Raji (cell line): ENCODE results near the gene PLSCR3.
A peak's percentile ranks its signal among the peaks of the same experiment; 100 is the strongest.

ENCODE experiments used
- POLR2A ChIP-seq: IDR thresholded peaks from 2 replicates; pipeline ENCODE4 v1.6.1; 2011; ENCODE audit warnings: low read depth, low read length, control low read depth; ENCODE audit not compliant: insufficient read depth

PLSCR3 gene

DNA sequence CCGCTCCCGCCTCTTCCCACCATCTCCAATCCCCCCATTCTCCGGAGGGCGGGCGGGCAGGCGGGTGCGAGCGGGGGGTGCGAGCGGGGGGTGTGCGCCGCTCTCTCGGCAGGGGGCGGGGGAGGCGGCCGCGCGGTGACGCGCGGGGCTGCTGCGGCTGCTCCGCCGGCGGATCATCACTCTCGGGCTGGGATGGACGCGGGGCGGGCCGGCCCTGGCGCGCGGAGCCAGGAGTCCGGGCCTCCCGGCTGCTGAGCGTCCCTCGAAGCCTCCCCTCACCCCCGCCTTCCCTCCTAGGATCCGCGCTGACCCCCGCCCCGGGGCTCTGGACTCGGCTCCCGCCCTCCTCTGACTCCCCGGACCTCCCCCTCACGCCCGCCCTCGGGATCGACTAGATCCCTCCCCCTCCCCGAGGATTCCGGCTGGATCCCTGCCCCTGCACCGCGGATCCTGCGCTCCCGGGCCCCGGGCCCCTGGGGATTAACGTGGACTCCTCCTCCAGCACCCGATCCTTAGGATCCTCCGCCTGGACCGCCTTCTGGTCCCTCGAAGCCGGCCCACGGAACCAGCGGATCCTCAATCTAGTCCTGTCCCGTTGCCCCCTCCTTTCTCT lies 10.5 kb upstream of the PLSCR3 start:
- no peak for TF ChIP-seq POLR2A

DNA sequence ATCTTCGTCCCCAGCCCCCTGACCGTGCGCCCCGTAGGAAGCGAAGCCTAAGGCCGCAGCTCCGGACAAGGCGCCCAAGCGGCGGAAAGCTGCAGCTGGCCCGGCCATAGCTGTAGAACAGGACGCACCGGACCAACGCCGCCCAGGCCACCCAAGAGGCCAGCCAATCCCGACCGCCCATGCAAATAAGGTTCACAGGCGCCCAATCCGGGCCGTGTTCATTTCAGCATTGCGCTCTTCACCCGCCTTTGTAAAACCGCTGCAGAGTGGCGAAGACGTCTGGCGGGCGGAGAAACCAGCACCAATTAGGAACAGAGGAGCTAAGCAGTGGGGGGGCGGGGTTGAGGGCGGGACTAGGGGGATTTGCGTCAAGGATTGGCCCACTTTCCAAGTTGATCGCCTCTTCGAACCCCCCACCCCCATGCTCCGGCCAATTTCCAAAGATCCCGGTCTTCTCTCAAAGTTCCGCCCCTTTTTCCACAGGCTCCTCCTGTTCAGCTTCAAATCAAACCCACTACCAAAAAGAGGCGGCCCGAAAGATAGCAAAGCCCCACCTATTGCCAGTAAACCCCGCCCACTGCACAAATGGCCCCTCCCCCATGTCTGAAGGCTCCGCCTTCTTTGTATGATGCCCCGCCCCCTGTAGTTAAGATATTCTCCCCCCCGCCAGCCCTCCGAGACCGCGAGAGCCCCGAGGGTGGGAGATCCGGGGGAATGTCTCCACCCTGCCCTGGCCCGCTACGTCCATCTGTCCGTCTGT lies 9.8 kb upstream of the PLSCR3 start, which contains the start of gene TMEM256:
Gene TMEM256, minus strand, starts transcription at position 121 of the 760 bp plus-strand sequence. Its CDS starts 13 bp downstream, at position 108.
- peak; percentile 91 for TF ChIP-seq POLR2A

GRCh38 chr17:7403727-7403976 lies 9.3 kb upstream of the PLSCR3 start:
- no peak for TF ChIP-seq POLR2A

DNA sequence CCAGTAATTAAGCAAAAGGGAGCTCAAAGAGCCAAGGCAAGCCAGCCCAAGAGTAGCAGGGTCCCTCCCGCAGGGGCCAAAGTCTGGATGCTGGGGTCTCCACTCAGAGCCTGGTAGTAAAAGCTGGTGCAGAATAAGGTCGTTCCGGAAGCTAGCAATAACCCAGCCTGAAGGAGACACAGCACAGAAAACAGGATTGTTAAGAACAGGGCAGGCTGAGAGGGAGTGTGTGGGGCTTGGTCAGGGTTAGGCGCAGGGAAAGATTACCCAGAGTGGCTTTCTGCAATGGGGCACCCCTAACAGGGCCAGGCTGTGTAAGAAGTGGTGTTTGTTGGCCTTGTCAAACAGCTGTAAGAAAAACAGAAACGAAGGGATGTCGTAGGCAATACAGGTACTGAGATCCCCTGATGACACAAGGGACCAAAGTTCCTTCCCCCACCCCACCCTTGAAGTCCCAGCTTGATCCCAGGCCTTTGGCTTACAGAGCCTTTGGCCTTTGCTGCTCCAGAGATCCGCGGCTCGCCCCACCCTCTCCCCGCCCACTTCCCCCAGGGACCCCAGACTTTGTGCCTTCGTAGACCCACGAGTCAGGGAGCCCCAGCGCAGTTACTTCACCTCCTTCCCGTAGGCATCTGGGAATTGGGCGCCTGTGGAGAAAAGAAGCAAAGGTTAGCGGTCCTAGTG lies 8.9 kb upstream of the PLSCR3 start:
- TF ChIP-seq POLR2A: no peak

DNA sequence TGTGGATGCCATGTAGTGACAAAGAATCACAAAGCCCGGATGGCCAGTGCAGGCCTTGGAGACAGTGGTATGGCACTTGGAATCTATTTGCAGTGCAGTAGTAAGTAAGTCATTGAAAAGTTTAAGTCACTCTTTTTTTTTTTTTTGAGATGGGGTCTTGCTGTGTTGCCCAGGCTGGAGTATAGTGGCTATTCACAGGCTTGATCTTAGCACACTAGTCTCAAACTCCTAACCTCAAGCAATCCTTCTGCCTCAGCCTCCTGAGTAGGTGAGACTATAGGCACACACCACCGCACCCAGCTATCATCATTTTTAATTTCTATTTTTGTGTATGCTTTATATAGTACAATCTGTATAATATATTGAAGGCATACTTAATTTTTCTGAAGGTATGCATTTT lies 4.3 kb upstream of the PLSCR3 start:
- TF ChIP-seq POLR2A: peak; percentile 2; the same call in 1 of the 2 replicates

GRCh38 chr17:7396147-7396546 lies 1.8 kb upstream of the PLSCR3 start:
- 0 out of 2 replicates have a peak, but pooled peaks have one; percentile 28 for TF ChIP-seq POLR2A

GRCh38 chr17:7393613-7394451 lies 493 bp downstream of the PLSCR3 start:
- TF ChIP-seq POLR2A: no peak

- TF ChIP-seq POLR2A: no peak
Observed at GRCh38 chr17:7392696-7393612, 1.4 kb downstream of the PLSCR3 start.

DNA sequence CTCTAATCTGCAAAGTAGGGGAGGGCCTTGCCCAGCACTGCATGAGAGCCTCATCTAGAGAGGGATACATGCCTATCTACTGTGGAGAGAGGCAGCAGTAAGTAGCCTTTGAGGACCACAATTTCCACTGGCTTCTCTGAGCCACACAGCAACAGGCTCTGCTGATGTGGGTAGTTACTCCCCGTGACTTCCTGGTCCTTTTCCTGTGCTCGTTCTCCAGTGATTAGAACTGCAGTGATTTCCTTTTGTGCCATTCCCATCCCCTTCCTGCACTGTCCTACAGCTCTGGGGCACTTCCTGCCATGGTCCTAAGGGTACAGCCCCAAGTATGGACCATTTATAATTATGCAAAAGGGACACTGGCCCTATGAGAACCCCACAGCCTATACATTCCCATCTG lies 3.0 kb downstream of the PLSCR3 start:
- TF ChIP-seq POLR2A: no peak

DNA sequence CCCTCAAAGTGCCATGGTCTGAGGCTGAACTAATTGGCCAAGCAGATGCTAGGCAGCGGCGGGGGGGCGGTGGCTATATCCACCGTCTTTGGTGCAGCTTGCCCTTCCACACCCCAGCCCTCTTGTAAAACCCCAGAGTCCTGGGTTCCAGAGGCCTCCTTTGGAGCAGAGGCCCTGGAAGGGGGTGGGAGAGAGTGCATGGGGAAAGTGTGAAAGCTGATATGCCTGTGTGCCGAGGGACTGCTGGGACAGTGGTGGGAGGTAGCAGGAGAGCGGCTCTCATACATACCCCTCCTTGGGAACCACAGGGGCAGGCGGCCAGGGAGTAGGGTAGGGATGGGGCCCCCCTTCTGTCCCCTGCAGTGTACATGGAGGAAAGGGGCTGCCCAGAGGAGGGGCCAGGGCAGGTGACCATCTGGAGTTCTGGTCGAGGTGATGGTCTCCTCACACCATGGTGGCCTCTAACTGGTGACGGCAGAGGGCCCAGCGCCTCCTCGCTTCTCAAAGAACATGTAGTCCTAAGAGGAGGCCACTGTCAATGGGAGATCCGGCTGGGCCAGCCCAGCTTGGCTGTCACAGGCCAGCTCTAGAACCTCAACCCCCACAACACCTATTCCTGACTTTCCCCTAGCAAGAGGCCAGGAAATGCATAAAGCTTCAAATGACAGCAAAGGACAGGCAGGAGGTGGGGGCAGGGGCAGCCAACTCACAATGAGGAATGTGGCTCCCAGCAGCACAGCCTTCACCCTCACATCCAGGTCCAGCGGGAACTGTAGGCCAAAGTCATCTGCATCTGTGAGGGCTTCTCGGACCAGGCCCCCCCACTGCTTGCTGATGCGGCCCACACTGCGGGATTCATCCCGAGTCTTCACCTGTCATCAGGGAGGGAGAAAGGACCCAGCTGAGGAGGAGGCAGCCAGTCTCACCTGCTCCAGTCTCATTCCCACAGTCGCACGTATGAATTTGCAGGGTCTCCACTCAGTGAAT lies 4.1 kb downstream of the PLSCR3 start:
- TF ChIP-seq POLR2A: no peak

DNA sequence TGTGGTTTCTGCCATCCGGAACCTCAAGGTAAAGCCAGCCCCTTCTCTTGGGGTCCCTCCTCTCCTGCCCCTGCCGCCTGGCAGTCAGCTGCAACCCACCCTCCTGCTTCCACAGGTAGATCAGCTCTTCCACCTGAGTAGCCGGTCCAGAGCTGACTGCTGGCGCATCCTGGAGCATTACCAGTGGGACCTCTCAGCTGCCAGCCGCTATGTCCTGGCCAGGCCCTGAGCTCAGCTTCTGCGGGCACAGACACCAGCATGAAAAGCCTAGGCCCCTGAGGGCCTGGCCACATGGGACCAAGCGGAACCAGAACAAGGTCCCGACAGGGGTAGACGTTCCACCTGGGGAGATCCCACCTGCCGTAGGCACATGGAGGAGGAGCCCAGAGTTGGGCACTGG lies 5.5 kb downstream of the PLSCR3 start:
- no peak for TF ChIP-seq POLR2A

- TF ChIP-seq POLR2A: no peak
Observed at GRCh38 chr17:7384489-7385081, 9.7 kb downstream of the PLSCR3 start.

DNA sequence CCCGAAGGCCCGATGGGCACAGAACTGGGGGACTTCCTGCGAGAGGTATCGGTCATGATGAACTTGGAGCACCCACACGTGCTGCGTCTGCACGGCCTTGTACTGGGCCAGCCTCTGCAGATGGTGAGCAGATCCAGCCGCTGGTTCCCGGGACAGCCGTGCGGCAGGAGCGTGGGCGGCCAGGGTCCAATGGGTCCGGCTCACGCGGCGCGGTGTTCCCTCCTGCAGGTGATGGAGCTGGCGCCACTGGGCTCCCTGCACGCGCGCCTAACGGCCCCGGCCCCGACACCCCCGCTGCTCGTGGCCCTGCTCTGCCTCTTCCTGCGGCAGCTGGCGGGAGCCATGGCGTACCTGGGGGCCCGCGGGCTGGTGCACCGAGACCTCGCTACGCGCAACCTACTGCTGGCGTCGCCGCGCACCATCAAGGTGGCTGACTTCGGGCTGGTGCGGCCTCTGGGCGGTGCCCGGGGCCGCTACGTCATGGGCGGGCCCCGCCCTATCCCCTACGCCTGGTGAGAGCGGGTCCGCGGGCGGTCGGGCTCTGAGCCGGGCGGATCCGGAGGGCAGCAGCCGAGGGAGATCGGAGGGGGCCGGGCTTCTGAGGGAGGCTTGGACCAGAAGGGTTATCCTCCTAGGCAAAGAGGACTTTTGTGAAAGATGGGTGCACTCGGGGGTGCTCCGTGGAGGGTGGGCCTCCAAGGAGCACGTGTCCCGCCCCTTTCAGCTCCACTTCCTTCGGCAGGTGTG lies 10.4 kb downstream of the PLSCR3 start:
- no peak; the same call in 1 of the 2 replicates for TF ChIP-seq POLR2A

- no peak for TF ChIP-seq POLR2A
Observed at GRCh38 chr17:7383371-7383741, 11.0 kb downstream of the PLSCR3 start.
